HepG2 (cell line): ENCODE data around the gene IGFBP5. TPM values are rescaled to one million over a fixed set of nuclear protein-coding genes. Genes with fewer than 3 reads are reported as not detected.

Experiments
- DMTF1 ChIP-seq: sonication (generic); formaldehyde crosslinking; IDR thresholded peaks from 2 replicates; pipeline ENCODE4 v1.4.0; 2020; ENCODE audit warnings: mild to moderate bottlenecking, missing genetic modification reagents
- DRAP1 ChIP-seq: IDR thresholded peaks from 2 replicates; pipeline ENCODE4 v1.6.1; 2016; ENCODE audit warnings: missing genetic modification reagents, missing compliant biosample characterization
- EHMT2 ChIP-seq: fragments of 200-600 bp; sonication (generic); IDR thresholded peaks from 2 replicates; pipeline ENCODE4 v1.7.0; 2017; ENCODE audit warnings: antibody characterized with exemption, low read depth, low read length, borderline replicate concordance
- FOXP1 ChIP-seq, 2 experiments: fragments of 450-650 bp in 1 of 2; IDR thresholded peaks; 2 replicates each; pipeline ENCODE4 v1.6.1; 2017 to 2018; ENCODE audit warnings: antibody characterized with exemption in 1 of 2
- HCFC1 ChIP-seq: fragments of 150-350 bp; IDR thresholded peaks from 2 replicates; pipeline ENCODE4 v1.6.1; 2014; ENCODE audit warnings: low read depth, low read length
- NFAT5 ChIP-seq: sonication (generic); formaldehyde crosslinking; IDR thresholded peaks from 2 replicates; pipeline ENCODE4 v1.4.0; 2020; ENCODE audit warnings: missing genetic modification reagents
- ZFAT ChIP-seq: sonication (generic); formaldehyde crosslinking; conservative IDR thresholded peaks from 2 replicates; pipeline ENCODE4 v1.8.1; 2023; ENCODE audit warnings: missing genetic modification reagents, inconsistent platforms
- ZNF407 ChIP-seq: sonication (generic); formaldehyde crosslinking; IDR thresholded peaks from one replicate; pipeline ENCODE4 v1.5.1; 2020; ENCODE audit warnings: mild to moderate bottlenecking, missing genetic modification reagents; ENCODE audit errors: not compliant biosample characterization
- ZNF468 ChIP-seq: sonication (generic); formaldehyde crosslinking; IDR thresholded peaks from 2 replicates; pipeline ENCODE4 v1.8.0; 2022; ENCODE audit warnings: mild to moderate bottlenecking, moderate library complexity, missing genetic modification reagents
- ZNF704 ChIP-seq: sonication (generic); formaldehyde crosslinking; IDR thresholded peaks from 2 replicates; pipeline ENCODE4 v1.8.1; 2023; ENCODE audit warnings: mild to moderate bottlenecking, inconsistent platforms, moderate library complexity, missing genetic modification reagents, borderline replicate concordance
- polyA plus RNA-seq, 8 experiments: library from polyadenylated mRNA; depleted of rRNA in 3 of 8; stranded (reverse) in 7 of 8; unstranded in 1 of 8; fragments of >200 nt; fragmentation: Illumina TruSeq in 4 of 8; extraction: Trizol in 4 of 8; gene quantifications; 2 replicates each; pipeline versions ENCODE4 v1.2.1 to v1.2.3, GENCODE V29; 2011 to 2016; ENCODE audit warnings: low read depth in 4 of 8, missing spikeins in 1 of 8, mixed read lengths in 1 of 8; ENCODE audit not compliant: insufficient read depth in 1 of 8
- total RNA-seq, 5 experiments: library from RNA; depleted of rRNA; stranded (reverse); fragments of >200 nt; fragmentation: Illumina TruSeq; extraction: Trizol; gene quantifications; 2 replicates each; pipeline ENCODE4 v1.2.3, GENCODE V29; 2016; ENCODE audit warnings: low read depth in 1 of 5

IGFBP5 gene
- total and polyA plus RNA-seq, 2 of the 13 experiments (the other 11 are each of a cell fraction or from before 2014, with no cell fraction given) = 0.15 TPM; not detected in 1

GRCh38 chr2:216650626-216651257, 44.6 kb downstream of the IGFBP5 start (continued):
- TF ChIP-seq ZNF407 (CRISPR knock-in tag) (no peak), ZNF468 (CRISPR knock-in tag) (no peak), NFAT5 (CRISPR knock-in tag) (no peak), EHMT2 (no peak), DMTF1 (no peak), FOXP1 (IDR thresholded peaks at IDR 0.05) (no peak), FOXP1 (CRISPR knock-in tag; IDR thresholded peaks at IDR 0.05) (peak; percentile 64), DRAP1 (CRISPR knock-in tag) (no peak), HCFC1 (no peak), ZFAT (CRISPR knock-in tag) (no peak), ZNF704 (no peak)
